Subcutaneous abdominal adipose tissue (tissue), 5 donors: ENCODE data around the gene KIZ.
"Not testable (repeated sequence)": the region's sequence is repeated elsewhere in the genome, so short reads cannot be mapped to it uniquely, and the experiment has no call there.

Experiments used
- H3K27ac ChIP-seq: one replicate; pipeline ENCODE4 v1.7.0; 2013; ENCODE audit warnings: low read depth, mild to moderate bottlenecking, inconsistent platforms, low read length, moderate library complexity
- H3K27me3 ChIP-seq, 5 donors: one replicate each; pipeline ENCODE4 v1.7.0; 2013; ENCODE audit warnings: low read length in 5 of 5, inconsistent platforms in 1 of 5; ENCODE audit not compliant: control insufficient read depth in 5 of 5, insufficient read depth in 4 of 5
- H3K36me3 ChIP-seq, 5 donors: one replicate each; pipeline ENCODE4 v1.7.0; 2013; ENCODE audit warnings: low read length in 5 of 5; ENCODE audit not compliant: control insufficient read depth in 5 of 5, insufficient read depth in 5 of 5
- H3K4me1 ChIP-seq, 5 donors: one replicate each; pipeline ENCODE4 v1.7.0; 2013; ENCODE audit warnings: low read length in 5 of 5, mild to moderate bottlenecking in 3 of 5, moderate library complexity in 1 of 5; ENCODE audit not compliant: control insufficient read depth in 5 of 5, insufficient read depth in 5 of 5
- H3K4me3 ChIP-seq, 5 donors: one replicate each; pipeline ENCODE4 v1.7.0; 2013; ENCODE audit warnings: low read length in 5 of 5, low read depth in 1 of 5
- H3K9ac ChIP-seq, 5 donors: one replicate each; pipeline ENCODE4 v1.7.0; 2013; ENCODE audit warnings: low read length in 5 of 5, mild to moderate bottlenecking in 4 of 5, moderate library complexity in 3 of 5
- H3K9me3 ChIP-seq, 5 donors: one replicate each; pipeline ENCODE4 v1.7.0; 2013; ENCODE audit warnings: low read length in 5 of 5; ENCODE audit not compliant: control insufficient read depth in 5 of 5
- donor health status: healthy.
- donor health status: healthy.
- donor health status: healthy.
- donor health status: healthy.
- donor health status: healthy.

KIZ gene

DNA sequence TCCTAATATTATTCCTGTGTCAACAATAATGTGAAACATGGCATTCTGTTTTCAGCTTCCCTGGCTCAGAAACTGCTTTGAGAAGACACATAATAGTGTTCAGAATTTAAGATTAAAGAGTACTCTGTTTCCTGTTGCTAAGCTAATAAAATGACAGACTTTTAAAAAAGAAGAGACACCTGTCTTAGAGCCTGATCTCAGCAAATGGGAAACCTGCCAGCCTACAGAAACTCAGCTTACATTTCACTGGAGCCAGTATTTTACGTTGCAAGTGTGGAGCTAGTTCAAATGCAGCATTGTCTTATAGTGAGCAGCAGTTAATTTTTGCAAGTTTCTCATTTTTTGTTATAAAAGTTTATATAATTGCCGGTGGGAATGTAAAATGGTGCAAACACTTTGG, 28.8 kb downstream of the KIZ start:
- Histone ChIP-seq H3K27ac (no peak overlapping the region), H3K9ac (no peak overlapping the region), H3K27me3 (no peaks in the 10 kb centered on the region), H3K36me3 (peaks cover 2 to 4% (median 4%) of the 10 kb centered on the region in 5 donors), H3K4me3 (no peak overlapping the region), H3K4me1 (peaks cover 0 to 5% (median 0%) of the 10 kb centered on the region in 5 donors), H3K9me3 (peaks cover 0 to 4% (median 0%) of the 10 kb centered on the region in 5 donors)

DNA sequence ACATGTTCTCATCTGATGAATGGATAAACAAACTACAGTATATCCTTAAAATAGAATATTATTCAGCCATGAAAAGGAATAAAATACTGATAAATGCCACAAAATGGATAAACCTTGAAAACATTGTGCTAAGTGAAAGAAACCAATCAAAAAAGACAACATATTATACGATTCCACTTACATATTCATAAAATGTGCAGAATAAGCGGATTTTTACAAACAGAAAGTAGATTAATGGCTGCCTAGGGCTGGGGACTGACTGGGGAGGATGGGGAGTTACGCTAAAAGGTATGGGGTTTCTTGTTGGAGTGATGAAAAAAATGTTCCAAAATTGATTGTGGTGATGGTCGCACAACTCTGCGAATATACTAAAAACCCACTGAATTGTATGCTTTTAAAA, 29.4 kb downstream of the KIZ start:
- no peak overlapping the region for H3K4me3 ChIP-seq
- peaks cover 0 to 5% (median 0%) of the 10 kb centered on the region in 5 donors for H3K4me1 ChIP-seq
- no peaks in the 10 kb centered on the region for H3K27me3 ChIP-seq
- H3K9me3 ChIP-seq: peaks cover 0 to 4% (median 0%) of the 10 kb centered on the region in 5 donors
- no peak overlapping the region for H3K9ac ChIP-seq
- peaks cover 2 to 6% (median 4%) of the 10 kb centered on the region in 5 donors for H3K36me3 ChIP-seq
- no peak overlapping the region for H3K27ac ChIP-seq

DNA sequence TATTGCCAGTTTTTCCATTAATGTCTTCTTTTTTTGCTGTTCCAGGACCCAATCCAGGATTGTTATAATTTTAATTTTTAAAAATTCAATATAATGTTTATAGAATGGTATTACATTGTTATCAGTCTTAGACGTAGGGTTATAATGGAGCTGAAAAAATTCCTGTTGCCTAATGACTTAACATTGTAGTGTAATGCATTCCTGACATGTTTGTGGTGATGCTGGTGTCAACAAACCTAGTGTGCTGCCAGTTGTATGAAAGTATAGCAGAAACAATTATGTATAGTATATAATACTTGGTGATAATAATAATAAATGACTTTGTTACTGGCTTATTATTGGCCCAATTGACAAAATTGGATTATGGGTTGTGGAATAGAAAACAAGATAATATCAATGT, 30.4 kb downstream of the KIZ start:
- H3K4me1 ChIP-seq: peaks cover 0 to 5% (median 0%) of the 10 kb centered on the region in 5 donors
- H3K27me3 ChIP-seq: no peaks in the 10 kb centered on the region
- H3K9ac ChIP-seq: no peak overlapping the region
- H3K4me3 ChIP-seq: no peak overlapping the region
- peaks cover 0 to 4% (median 0%) of the 10 kb centered on the region in 5 donors for H3K9me3 ChIP-seq
- no peak overlapping the region for H3K27ac ChIP-seq
- peaks cover 2 to 6% (median 4%) of the 10 kb centered on the region in 5 donors for H3K36me3 ChIP-seq

DNA sequence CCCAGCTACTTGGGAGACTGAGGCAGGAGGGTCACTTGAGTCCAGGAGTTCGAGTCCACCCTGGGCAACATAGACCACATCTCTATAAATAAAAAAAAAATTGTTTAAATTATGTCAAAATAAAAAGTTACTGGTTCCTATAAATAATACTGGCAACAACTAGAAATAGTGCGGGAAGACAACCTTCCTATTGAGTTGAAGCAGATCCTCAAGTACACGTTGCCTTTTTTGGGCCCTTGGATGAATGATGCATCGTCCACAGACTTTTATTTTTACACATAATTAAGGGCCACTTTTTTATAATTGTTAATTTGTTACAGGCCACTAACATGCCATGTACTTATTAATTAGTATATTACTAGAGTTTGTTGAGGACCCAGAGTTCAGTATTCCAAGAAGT, 31.1 kb downstream of the KIZ start:
- peaks cover 0 to under 1% (median 0%) of the 10 kb centered on the region in 5 donors for H3K4me1 ChIP-seq
- H3K4me3 ChIP-seq: no peak overlapping the region
- H3K9ac ChIP-seq: no peak overlapping the region
- no peaks in the 10 kb centered on the region for H3K27me3 ChIP-seq
- H3K9me3 ChIP-seq: peaks cover 0 to 4% (median 0%) of the 10 kb centered on the region in 5 donors
- no peak overlapping the region for H3K27ac ChIP-seq
- H3K36me3 ChIP-seq: peaks cover 7 to 10% (median 9%) of the 10 kb centered on the region in 5 donors

DNA sequence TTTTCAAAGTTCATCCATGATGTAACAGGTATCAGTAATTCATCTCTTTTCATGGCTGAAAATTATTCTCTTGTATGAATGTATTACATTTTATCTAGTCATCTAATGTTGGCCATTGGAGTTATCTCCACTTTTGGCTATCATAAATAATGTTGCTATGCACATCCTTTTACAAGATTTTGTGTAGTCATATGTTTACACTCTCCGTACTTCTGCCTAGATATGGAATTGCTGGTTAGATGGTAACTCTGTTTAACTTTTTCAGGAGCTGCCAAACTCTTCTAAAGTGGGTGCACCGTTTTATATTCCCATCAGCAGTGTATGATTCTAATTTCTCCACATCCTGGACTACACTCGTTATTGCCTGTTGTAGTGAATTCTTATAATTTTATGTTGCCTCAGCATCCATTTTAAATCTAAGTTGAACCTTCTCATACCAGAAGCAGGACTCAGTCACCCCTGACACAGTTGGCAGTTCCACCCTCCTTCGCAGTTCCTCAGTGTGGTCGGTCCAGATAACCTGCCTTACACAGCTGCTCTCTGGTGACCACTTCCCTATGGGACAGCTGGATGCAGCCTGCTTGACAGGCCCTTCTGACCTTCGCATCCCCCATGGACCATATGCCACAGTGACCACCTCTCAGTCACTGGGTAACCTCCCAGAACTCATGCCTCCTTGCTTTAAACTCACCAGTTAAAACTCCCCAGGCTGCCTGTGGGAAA, 33.9 kb downstream of the KIZ start:
- Histone ChIP-seq H3K4me1 (no peaks in the 10 kb centered on the region), H3K27ac (no peak overlapping the region), H3K36me3 (peaks cover 17 to 24% (median 19%) of the 10 kb centered on the region in 5 donors), H3K9me3 (peaks cover 0 to 4% (median 0%) of the 10 kb centered on the region in 5 donors), H3K27me3 (no peaks in the 10 kb centered on the region), H3K4me3 (no peak overlapping the region), H3K9ac (no peak overlapping the region)

DNA sequence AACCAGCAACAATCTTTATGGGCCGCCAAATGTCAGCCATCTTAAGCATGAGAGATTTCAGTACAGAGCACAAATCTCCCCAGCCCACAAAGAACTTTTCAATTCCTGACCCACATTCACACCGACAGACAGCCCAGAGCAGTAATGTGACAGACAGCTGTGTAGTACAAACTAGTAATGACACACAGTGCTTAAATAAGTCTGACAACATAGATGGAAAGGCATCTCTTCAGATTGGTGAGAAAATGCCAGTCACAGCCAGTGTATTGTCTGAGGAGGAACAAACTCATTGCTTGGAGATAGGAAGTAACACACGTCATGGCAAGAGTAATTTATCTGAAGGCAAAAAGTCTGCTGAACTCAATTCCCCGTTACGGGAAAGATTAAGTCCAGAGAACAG, 36.0 kb downstream of the KIZ start:
- no peak overlapping the region for H3K4me3 ChIP-seq
- H3K4me1 ChIP-seq: no peaks in the 10 kb centered on the region
- H3K9ac ChIP-seq: no peak overlapping the region
- H3K9me3 ChIP-seq: peaks cover 0 to 3% (median 0%) of the 10 kb centered on the region in 5 donors
- H3K27ac ChIP-seq: no peak overlapping the region
- no peaks in the 10 kb centered on the region for H3K27me3 ChIP-seq
- peaks cover 17 to 24% (median 21%) of the 10 kb centered on the region in 5 donors for H3K36me3 ChIP-seq

DNA sequence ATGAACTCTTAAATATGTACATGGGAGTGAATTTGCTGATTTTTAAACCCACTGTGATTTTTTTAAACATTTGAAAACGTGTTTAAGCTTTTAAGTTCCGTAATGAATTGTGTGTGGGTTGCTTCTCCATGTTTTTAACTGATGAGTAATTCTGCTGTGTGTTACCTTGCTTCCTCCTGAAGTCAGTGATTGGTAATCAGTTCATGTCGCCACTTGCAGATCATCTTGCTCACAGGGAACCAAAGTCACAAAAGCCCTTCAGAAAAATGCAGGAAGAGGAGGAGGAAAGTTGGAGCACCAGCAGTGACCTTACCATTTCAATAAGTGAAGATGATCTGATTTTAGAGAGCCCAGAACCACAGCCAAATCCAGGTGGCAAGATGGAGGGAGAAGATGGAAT, 36.7 kb downstream of the KIZ start:
- Histone ChIP-seq H3K4me3 (no peak overlapping the region), H3K36me3 (peaks cover 19 to 25% (median 23%) of the 10 kb centered on the region in 5 donors), H3K9me3 (peaks cover 0 to 3% (median 0%) of the 10 kb centered on the region in 5 donors), H3K27me3 (no peaks in the 10 kb centered on the region), H3K27ac (no peak overlapping the region), H3K4me1 (no peaks in the 10 kb centered on the region), H3K9ac (no peak overlapping the region)

DNA sequence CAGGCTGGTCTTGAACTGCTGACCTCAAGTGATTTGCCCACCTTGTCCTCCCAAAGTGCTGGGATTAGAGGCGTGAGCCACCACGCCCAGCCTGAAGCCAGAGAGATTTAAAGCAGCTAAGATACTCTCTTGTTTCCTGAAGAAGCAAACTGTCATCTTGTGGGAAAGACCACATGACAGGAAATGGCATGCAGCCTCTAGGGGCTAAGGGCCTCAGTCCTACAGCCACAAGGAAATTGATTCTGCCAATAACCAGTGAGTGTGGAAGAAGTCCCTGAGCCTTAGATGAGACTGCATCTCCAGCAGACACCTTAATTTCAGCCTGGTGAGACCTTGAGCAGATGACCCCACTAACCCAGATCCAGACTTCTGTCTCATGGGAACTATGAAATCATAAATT, 40.9 kb downstream of the KIZ start:
- no peaks in the 10 kb centered on the region for H3K27me3 ChIP-seq
- H3K27ac ChIP-seq: no peak overlapping the region
- H3K9me3 ChIP-seq: peaks cover 0 to 3% (median 0%) of the 10 kb centered on the region in 5 donors
- H3K36me3 ChIP-seq: peaks cover 13 to 22% (median 18%) of the 10 kb centered on the region in 5 donors
- no peaks in the 10 kb centered on the region for H3K4me1 ChIP-seq
- H3K9ac ChIP-seq: no peak overlapping the region
- H3K4me3 ChIP-seq: no peak overlapping the region

DNA sequence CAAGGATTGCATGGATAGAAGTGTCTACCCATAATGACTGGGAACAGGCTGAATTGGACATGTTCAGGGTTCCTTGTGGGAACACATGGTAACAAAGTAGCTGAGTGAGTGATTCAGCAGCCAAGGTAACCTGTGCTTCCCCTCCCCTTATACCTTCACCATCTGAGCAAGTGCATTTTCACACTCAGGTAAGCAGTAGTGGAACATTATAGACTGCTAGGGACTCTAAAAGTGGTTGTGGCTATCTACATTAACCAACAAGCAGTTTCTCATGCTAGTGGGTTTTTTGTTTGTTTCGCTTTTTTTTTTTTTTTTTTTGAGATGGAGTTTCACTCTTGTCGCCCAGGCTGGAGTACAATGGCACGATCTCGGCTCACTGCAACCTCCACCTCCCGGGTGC, 41.4 kb downstream of the KIZ start:
- peaks cover 8 to 17% (median 14%) of the 10 kb centered on the region in 5 donors for H3K36me3 ChIP-seq
- H3K4me1 ChIP-seq: no peaks in the 10 kb centered on the region
- no peaks in the 10 kb centered on the region for H3K27me3 ChIP-seq
- no peak overlapping the region for H3K4me3 ChIP-seq
- no peak overlapping the region for H3K9ac ChIP-seq
- no peak overlapping the region for H3K27ac ChIP-seq
- peaks cover 0 to 3% (median 0%) of the 10 kb centered on the region in 5 donors for H3K9me3 ChIP-seq

DNA sequence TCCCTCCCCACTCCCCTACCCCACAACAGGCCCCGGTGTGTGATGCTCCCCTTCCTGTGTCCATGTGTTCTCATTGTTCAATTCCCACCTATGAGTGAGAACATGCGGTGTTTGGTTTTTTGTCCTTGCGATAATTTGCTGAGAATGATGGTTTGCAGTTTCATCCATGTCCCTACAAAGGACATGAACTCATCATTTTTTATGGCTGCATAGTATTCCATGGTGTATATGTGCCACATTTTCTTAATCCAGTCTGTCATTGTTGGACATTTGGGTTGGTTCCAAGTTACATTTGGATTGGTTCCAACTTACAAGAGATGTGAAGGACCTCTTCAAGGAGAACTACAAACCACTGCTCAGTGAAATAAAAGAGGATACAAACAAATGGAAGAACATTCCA, 42.2 kb downstream of the KIZ start:
- not testable (repeated sequence) for H3K9ac ChIP-seq, H3K4me1 ChIP-seq, H3K27me3 ChIP-seq, H3K4me3 ChIP-seq, H3K9me3 ChIP-seq, H3K27ac ChIP-seq, H3K36me3 ChIP-seq
